ENCODE results near the gene ARRB1.

Gene ARRB1

DNA sequence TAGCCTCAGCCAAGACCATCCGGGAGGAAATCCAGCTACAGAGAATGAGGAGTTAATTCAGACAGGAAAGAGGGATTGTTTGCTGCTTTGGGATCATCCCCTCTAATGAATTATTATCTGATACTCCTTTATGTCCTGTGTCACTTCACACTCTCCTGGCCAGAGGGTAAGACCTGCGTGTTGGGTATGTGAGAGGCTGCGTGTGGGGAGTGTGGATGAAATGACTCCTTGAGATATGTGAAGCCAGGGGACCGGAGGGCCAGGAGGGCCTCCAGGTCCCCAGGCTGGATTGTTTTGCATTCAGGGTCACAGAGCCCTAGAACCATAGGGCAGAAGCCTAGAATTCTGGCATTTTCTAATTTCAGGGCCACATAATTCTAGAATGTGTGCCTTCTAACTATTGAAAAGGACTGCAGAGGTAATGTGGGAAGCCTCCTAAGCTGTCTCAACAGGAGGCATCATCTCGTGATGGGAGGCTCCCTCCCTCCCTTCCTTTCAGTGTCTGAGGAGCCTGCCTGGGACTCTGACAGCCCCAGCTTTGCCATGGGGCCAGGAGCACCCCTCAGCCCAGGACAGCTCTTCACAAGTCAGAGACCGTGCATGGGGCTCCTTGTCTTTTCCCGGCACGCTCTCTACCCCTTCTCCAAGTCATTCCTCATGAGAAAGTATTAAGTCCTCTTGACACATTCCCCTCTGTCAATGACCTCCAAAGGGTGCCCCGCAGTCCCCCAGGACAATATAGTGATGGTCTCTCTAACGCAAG lies 107.2 kb downstream of the ARRB1 start:
- H3K9ac ChIP-seq (ENCODE audit: low read length) = no peak overlapping the region
- no peaks in the 10 kb centered on the region for H3K79me2 ChIP-seq (ENCODE audit: low read length)
- H3K4me1 ChIP-seq (ENCODE audit: low read length) = peaks cover 3% of the 10 kb centered on the region; the same call in 1 of the 2 replicates
- H3K27ac ChIP-seq (ENCODE audit: low read length) = no peak overlapping the region
- H3K4me3 ChIP-seq (ENCODE audit: low read length) = no peak overlapping the region
- no peaks in the 10 kb centered on the region for H3K27me3 ChIP-seq (ENCODE audit: low read depth, low read length)
- H3K9me3 ChIP-seq (ENCODE audit: insufficient read depth, low read length) = no peaks in the 10 kb centered on the region
- no peaks in the 10 kb centered on the region for H3K36me3 ChIP-seq (replicated peaks; ENCODE audit: low read depth, low read length)
- no peak for TF ChIP-seq EZH2phosphoT487 (IDR thresholded peaks at IDR 0.05; ENCODE audit: low read depth)
- TF ChIP-seq, protein P1, sequence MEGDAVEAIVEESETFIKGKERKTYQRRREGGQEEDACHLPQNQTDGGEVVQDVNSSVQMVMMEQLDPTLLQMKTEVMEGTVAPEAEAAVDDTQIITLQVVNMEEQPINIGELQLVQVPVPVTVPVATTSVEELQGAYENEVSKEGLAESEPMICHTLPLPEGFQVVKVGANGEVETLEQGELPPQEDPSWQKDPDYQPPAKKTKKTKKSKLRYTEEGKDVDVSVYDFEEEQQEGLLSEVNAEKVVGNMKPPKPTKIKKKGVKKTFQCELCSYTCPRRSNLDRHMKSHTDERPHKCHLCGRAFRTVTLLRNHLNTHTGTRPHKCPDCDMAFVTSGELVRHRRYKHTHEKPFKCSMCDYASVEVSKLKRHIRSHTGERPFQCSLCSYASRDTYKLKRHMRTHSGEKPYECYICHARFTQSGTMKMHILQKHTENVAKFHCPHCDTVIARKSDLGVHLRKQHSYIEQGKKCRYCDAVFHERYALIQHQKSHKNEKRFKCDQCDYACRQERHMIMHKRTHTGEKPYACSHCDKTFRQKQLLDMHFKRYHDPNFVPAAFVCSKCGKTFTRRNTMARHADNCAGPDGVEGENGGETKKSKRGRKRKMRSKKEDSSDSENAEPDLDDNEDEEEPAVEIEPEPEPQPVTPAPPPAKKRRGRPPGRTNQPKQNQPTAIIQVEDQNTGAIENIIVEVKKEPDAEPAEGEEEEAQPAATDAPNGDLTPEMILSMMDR (IDR thresholded peaks at IDR 0.05; ENCODE audit: low read depth, low read length) = no peak
- H3K4me2 ChIP-seq (ENCODE audit: low read length) = no peak overlapping the region
- H2AFZ ChIP-seq (ENCODE audit: low read depth, low read length) = no peak overlapping the region
- no peaks in the 10 kb centered on the region for H4K20me1 ChIP-seq (ENCODE audit: insufficient read depth, low read length)

DNA sequence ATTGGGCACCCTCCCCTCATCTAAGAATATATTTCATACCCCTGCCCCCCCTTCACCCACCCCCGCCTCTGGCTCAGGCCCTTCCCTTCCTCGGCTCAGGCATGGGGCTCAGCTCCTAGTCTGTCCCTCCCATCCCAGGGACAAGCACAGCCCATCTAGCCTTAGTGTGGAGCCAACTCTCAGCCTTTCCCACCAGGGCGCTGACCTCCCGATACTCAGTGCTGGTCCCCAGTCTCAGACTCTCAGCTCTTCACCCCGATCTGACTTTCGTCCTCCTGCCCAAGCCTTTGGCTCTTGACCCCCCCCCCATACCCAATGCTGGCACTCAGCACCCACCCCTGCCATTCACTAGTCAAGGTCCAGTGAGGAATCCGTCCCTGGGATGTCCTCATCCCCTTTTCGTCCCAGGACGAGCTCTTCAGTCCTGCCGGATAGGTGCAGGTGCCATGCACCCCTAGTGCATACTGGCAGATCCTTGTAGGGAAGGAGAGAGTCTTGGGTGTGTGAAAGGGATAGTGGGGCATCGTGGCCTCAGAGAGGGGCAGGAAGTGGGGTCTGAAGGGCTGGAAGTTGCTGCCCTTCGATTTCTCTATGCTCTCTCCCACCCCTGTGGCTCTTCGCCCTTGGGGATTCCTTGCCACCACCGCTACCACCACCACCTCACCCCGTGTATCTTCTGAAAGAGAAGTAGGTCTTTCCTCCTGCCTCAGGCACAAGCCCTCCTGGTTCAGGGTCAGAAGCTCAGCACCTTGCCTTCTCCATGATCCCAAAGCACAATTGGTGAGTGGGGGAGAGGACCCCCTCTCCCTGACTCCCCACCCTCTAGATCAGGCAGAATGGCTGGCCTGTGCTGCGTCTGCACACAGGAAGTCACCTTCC lies 108.5 kb downstream of the ARRB1 start:
- no peaks in the 10 kb centered on the region for H3K27me3 ChIP-seq (ENCODE audit: low read depth, low read length)
- no peaks in the 10 kb centered on the region for H3K9me3 ChIP-seq (ENCODE audit: insufficient read depth, low read length)
- H3K4me3 ChIP-seq (ENCODE audit: low read length) = no peak overlapping the region
- TF ChIP-seq EZH2phosphoT487 (IDR thresholded peaks at IDR 0.05; ENCODE audit: low read depth) = no peak
- no peaks in the 10 kb centered on the region for H3K4me1 ChIP-seq (ENCODE audit: low read length)
- H4K20me1 ChIP-seq (ENCODE audit: insufficient read depth, low read length) = no peaks in the 10 kb centered on the region
- no peaks in the 10 kb centered on the region for H3K36me3 ChIP-seq (replicated peaks; ENCODE audit: low read depth, low read length)
- no peak overlapping the region for H2AFZ ChIP-seq (ENCODE audit: low read depth, low read length)
- H3K79me2 ChIP-seq (ENCODE audit: low read length) = no peaks in the 10 kb centered on the region
- no peak overlapping the region for H3K9ac ChIP-seq (ENCODE audit: low read length)
- H3K27ac ChIP-seq (ENCODE audit: low read length) = no peak overlapping the region
- H3K4me2 ChIP-seq (ENCODE audit: low read length) = no peak overlapping the region

DNA sequence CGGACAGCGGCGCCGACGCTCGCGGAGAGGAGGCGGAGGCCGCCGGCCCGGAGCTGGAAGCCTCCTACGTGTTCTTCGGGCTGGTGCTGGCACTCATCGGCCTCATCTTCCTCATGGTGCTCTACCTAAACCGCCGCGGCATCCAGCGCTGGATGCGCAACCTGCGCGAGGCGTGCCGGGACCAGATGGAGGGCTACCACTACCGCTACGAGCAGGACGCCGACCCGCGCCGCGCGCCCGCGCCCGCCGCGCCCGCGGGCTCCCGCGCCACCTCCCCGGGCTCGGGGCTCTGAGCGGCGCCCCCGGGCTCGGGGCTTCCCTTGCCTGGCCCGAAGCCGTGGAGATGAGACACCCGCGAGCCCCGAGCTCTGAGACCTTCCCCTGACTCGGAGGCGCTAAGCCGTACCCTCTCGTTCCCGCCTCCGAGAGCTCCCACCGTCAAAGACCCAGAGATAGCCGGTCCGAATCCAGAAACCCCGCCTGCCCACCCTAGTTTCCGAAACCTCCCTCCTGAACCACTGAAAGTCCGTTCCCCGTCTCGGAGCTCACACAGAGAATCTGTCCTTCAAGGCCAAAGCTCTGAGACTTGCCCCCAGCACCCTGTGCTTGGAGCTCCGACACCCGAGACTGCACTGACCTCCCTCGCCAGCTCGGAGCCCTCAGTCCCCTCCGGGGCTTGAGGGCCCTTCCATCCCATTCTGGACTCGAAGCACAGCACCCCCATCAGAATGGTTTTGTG lies 109.4 kb downstream of the ARRB1 start:
- Histone ChIP-seq H3K4me2 (ENCODE audit: low read length) (no peak overlapping the region), H3K9ac (ENCODE audit: low read length) (no peak overlapping the region), H3K27ac (ENCODE audit: low read length) (no peak overlapping the region), H3K36me3 (replicated peaks; ENCODE audit: low read depth, low read length) (no peaks in the 10 kb centered on the region), H3K27me3 (ENCODE audit: low read depth, low read length) (no peaks in the 10 kb centered on the region), H3K4me3 (ENCODE audit: low read length) (no peak overlapping the region), H3K79me2 (ENCODE audit: low read length) (no peaks in the 10 kb centered on the region), H4K20me1 (ENCODE audit: insufficient read depth, low read length) (no peaks in the 10 kb centered on the region), H2AFZ (ENCODE audit: low read depth, low read length) (no peak overlapping the region), H3K4me1 (ENCODE audit: low read length) (no peaks in the 10 kb centered on the region), H3K9me3 (ENCODE audit: insufficient read depth, low read length) (no peaks in the 10 kb centered on the region)
- TF ChIP-seq EZH2phosphoT487 (IDR thresholded peaks at IDR 0.05; ENCODE audit: low read depth) = no peak
- TF ChIP-seq, protein P1 (IDR thresholded peaks at IDR 0.05; ENCODE audit: low read depth, low read length) = no peak

DNA sequence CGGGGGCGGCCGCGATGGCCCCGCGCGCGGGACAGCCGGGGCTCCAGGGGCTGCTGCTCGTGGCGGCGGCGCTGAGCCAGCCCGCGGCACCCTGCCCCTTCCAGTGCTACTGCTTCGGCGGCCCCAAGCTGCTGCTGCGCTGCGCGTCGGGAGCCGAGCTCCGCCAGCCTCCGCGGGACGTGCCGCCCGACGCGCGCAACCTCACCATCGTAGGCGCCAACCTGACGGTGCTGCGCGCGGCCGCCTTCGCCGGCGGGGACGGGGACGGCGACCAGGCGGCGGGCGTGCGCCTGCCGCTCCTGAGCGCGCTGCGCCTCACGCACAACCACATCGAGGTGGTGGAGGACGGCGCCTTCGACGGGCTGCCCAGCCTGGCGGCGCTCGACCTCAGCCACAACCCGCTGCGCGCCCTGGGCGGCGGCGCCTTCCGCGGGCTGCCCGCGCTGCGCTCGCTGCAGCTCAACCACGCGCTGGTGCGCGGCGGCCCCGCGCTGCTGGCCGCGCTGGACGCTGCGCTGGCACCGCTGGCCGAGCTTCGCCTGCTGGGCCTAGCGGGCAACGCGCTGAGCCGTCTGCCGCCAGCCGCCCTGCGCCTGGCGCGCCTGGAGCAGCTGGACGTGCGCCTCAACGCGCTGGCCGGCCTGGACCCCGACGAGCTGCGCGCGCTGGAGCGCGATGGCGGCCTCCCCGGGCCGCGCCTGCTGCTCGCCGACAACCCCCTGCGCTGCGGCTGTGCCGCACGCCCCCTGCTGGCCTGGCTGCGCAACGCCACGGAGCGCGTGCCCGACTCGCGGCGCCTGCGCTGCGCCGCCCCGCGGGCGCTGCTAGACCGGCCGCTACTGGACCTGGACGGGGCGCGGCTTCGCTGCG lies 110.2 kb downstream of the ARRB1 start:
- H3K36me3 ChIP-seq (replicated peaks; ENCODE audit: low read depth, low read length) = no peaks in the 10 kb centered on the region
- H3K27me3 ChIP-seq (ENCODE audit: low read depth, low read length) = no peaks in the 10 kb centered on the region
- no peak overlapping the region for H3K4me2 ChIP-seq (ENCODE audit: low read length)
- no peaks in the 10 kb centered on the region for H3K79me2 ChIP-seq (ENCODE audit: low read length)
- H3K27ac ChIP-seq (ENCODE audit: low read length) = no peak overlapping the region
- H3K4me3 ChIP-seq (ENCODE audit: low read length) = no peak overlapping the region
- H3K4me1 ChIP-seq (ENCODE audit: low read length) = no peaks in the 10 kb centered on the region
- H3K9ac ChIP-seq (ENCODE audit: low read length) = no peak overlapping the region
- H2AFZ ChIP-seq (ENCODE audit: low read depth, low read length) = no peak overlapping the region
- no peak for TF ChIP-seq EZH2phosphoT487 (IDR thresholded peaks at IDR 0.05; ENCODE audit: low read depth)
- TF ChIP-seq, protein P1 (IDR thresholded peaks at IDR 0.05; ENCODE audit: low read depth, low read length) = no peak
- H3K9me3 ChIP-seq (ENCODE audit: insufficient read depth, low read length) = no peaks in the 10 kb centered on the region
- H4K20me1 ChIP-seq (ENCODE audit: insufficient read depth, low read length) = no peaks in the 10 kb centered on the region

Measured in OCI-LY3 (cell line).